Renal cortical epithelial cell (primary cell): ENCODE results near the gene SCYL2. TPM values are rescaled to one million over a fixed set of nuclear protein-coding genes. Genes with fewer than 3 reads are reported as not detected.
A peak's percentile ranks its signal among the peaks of the same experiment; 100 is the strongest.
"Not testable (repeated sequence)": the region's sequence is repeated elsewhere in the genome, so short reads cannot be mapped to it uniquely, and the experiment has no call there.

ENCODE experiments used
- DNase-seq: peaks from one replicate; pipeline ENCODE4 v3.0.0-alpha.2; 2011; ENCODE audit warnings: low read depth
- total RNA-seq: library from RNA; depleted of rRNA; stranded (reverse); fragments of >200 nt; gene quantifications from 2 replicates; pipeline ENCODE4 v1.2.3, GENCODE V29; 2014

Gene SCYL2
- total RNA-seq, 1 donor from 2014 or later: 66.1 TPM

DNA sequence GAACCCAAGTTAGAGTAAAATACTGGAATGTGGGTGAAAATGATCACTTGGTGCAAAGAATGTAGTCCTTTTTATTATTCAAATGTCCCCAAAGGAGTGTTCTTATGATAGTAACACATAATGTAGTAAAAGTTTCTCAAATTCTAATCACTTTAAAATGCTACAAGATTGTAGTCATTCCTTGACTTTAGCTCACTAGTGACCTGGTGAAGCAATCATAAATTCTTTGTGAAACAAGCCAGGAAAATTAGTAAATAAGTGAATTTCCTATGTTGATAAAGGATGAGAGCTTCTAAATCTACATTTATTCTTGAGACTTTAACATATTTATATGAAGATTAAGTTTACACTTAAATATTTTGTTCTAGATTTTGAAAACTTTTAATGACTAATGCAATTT lies 59.2 kb downstream of the SCYL2 start:
- no peak for DNase-seq

DNA sequence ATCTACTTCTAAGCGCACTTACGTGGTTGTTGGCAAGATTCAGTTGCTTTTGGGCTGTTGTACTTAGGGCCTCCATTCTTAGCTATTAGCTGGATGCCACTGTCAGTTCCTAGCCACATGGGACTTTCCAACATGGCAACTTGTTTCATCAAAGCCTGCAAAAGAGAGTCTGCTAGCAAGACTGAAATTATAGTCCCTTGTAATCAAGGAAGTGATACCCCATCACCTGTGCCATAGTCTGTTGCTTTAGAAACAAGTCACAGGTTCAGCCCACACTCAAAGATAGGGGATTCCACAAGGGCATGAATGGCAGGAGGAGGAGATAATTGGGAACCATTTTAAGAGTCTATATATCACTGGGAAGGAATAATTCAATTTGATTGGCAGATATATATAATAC lies 62.8 kb downstream of the SCYL2 start:
- DNase-seq: no peak

DNA sequence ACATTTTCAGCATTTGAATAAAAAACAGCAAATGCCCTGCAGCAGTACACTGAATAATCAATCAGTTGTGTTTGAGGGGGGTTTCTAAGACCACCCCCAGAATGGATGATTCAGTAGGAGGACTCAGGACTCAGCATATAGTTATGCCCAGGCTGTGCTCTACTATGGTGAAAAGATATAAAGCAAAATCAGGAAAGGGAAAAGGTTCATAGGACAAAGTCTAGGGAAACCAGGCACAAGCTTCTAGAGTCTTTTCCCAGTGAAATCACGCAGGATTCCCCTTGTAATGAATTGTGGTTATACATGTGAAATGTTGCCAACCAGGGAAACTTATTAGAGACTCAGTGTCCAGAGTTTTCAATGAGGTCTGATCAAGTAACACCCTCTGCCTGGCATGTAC lies 64.9 kb downstream of the SCYL2 start:
- no peak for DNase-seq

DNA sequence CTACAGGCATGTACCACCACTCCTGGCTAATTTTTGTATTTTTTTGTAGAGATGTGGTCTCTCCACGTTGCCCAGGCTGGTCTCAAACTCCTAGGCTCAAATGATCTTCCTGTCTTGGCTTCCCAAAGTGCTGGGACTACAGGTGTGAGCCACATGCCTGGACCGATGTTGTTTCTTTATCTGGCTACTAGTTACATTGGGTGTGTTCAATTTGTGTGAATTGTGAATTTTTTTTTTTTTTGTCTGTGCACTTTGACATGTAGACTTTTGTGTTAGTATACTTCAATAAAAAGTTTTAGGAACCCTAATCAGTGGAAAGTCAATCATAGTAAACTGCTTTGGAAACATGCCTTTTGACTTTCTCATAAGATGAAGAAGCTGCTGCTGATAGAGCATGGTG lies 65.9 kb downstream of the SCYL2 start:
- DNase-seq: no peak

DNA sequence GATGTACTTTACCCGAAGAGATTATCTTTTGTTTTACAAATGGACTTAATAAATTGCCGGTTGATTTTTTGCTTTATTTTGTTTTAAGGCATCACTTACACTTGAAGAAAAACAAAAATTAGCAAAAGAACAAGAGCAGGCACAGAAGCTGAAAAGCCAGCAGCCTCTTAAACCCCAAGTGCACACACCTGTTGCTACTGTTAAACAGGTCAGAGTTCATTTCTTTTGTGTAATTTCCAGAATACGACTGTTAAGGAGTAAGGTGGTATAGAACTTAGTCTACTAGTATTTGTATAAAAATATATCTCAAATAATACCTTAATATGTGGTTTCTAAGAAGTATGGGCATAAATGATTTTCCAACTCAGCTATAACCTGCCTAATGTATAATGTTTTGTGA lies 70.3 kb downstream of the SCYL2 start:
- no peak for DNase-seq

DNA sequence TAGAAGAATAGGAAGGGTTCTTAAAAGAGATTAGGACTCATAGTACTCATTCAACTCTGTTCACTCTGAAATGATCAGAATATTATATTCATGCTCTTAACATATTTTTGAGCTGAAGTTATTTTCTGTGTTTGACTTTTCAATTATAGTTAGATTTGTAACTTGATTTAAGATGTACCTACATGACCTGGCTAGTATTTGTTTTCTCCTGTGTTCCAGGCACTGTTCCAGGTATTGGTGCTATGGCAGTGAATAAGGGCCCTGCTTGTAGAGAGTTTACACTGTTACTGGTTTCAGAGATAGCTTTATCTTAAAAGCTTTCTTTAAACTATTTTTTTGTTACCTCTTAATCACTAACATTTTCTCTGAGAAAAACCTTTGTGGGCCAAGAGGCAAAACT lies 70.8 kb downstream of the SCYL2 start:
- no peak for DNase-seq

DNA sequence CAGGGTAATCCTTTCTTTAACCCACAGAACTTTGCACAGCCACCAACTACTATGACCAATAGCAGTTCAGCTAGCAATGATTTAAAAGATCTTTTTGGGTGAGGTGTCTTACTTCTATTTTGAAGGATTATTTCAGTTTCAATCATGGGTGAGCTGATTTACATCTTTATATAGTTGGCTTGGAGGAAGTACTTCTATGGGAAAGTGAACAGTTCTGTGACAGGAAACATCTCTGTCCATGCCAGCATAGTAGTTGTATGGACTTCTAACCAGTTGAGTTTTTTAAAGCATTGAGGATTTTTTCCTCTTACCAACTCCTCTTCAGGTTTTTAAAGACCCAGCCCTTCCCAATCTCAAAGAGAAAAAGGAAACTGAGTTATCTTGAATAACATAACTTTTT lies 72.1 kb downstream of the SCYL2 start:
- DNase-seq: no peak

DNA sequence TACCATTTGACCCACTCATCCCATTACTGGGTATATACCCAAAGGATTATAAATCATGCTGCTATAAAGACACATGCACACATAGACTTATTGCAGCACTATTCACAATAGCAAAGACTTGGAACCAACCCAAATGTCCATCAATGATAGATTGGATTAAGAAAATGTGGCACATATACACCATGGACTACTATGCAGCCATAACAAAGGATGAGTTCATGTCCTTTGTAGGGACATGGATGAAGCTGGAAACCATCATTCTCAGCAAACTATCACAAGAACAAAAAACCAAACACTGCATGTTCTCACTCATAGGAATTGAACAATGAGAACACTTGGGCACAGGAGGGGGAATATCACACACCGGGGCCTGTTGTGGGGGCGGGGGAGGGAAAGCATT lies 75.9 kb downstream of the SCYL2 start:
- DNase-seq: not testable (repeated sequence)

DNA sequence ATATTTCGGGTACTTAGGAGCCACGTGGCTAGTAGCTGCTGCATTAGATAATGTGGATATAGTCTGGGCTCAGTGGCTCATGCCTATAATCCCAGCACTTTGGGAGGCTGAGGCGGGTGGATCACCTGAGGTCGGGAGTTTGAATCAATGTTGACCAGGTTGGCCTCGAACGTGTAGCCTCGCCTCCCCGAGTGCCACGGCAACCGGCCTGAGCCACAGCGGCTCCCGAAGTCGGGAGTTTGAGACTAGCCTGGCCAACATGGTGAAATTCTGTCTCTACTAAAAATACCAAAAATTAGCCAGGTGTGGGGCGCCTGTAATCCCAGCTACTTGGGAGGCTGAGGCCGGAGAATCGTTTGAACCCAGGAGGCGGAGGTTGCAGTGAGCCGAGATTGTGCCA lies 77.4 kb downstream of the SCYL2 start:
- DNase-seq: not testable (repeated sequence)

DNA sequence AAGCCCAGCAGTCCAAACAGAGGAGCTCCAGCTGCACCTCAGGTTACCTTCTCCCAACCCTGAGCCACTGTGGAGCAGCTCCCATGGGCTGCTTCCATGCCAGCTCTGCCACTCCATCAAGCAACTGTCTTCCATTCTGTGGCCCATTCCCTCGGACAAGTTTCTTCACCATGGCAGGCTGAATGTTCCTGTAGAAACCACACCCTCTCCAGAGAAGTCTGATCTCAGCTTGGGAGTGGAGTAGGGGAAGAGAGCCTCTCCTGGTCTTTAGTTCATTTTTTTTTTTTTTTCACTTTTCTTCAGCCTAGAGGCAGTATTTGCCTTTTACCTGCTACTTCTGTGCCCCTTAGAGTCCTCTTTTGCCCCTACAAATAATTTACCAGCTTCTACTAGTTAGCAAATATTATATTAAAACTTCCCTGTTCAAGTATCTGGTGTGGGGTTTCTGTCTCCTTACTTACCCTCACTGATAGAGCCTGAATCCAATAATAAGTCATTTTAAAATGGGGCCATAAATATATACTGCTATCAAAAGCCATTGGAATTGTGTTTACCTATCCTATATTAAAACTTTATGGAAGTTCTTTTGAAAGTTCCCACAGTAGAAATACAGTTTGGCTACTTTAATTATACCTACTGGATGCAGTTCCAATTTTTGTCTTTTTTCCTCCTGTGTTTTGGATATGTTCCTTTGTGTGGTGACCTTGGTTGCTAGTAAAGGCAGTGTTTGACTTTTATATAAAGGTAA lies 78.2 kb downstream of the SCYL2 start:
- no peak for DNase-seq

DNA sequence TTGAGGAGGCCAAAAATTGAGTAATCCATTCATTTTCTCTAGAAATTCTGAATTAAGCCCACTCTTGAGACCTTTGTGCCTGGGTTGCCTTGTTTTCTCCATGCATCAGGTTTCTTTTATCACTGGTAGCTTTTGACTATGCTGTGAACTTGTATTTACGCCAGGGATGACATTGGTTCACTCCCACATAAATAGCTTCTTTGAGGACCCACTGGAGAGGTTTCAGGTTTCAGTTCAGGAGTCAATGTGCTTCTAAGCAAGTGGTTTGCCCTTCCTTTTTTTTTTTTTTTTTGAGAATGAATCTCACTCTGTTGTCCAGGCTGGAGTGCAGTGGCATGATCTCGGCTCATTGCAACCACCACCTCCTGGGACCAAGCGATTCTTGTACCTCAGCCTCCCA lies 79.7 kb downstream of the SCYL2 start:
- DNase-seq: no peak

DNA sequence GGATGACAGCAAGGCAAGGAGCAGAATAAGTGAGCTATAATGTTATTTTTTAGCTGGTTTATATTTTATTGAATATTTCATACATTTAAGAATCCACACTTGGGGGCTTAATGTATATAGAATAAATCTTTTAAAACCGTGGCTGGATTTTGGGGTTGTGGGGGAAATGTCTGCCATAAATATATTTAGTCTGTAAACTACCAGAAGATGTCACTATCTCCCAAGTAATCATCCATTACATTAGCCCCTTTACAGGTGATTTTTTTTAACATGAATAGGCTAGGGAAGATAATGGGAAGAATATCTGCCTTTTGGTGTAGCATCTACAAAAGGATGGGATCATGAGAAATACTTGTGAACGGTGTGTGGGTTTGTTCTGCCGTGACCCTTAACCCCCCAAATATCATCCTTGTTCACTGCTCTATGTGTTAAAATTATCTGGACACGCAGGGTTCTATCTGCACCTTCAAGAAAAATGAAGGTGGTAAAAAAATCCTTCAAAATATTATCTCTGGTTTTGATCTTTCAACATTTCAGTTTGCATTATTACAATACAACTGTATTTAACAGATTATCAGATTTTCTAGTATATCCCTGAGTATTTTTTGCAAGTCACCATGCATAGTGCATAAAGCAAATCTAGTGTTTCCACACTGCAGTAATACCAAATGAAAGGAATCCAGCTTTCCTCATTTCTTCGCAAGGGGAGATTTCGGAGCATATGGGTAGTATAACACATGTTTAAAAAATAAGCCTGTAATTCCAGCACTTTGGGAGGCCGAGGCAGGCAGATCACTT lies 81.9 kb downstream of the SCYL2 start:
- DNase-seq: peak; percentile 58

DNA sequence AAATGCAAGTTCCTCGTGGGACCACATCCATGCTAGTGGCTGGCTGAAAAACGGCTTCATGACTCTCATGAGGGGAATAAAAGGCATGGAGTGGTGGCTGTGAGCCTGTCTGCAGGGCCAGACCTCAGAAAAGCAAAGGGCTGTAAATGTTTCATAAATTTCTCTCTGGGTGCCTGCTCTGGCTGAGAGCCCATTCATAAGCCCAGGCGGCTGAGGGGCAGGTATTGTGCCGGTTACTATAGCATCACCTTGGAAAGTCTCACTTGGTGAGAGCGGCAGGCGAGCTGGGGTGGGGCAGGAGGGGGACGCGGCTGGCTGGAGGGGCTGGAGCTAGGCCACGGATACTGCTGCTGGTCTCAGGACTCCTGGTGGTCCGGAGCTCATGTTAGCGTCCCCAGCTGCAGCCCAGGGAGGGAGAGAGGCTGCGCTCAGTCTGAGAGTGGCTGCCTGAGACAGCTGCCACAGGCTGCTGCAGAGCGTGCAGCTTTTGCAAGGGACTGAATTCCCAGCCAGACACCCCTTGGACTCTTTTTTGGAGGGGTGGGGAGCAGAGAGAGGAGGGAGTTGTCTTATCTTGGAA lies 89.8 kb downstream of the SCYL2 start, which contains the start of gene SLC17A8:
Gene SLC17A8 (plus strand): TSS at position 431 of the 580 bp plus-strand sequence. CDS start 318 bp downstream, outside the sequence.
- DNase-seq: no peak

DNA sequence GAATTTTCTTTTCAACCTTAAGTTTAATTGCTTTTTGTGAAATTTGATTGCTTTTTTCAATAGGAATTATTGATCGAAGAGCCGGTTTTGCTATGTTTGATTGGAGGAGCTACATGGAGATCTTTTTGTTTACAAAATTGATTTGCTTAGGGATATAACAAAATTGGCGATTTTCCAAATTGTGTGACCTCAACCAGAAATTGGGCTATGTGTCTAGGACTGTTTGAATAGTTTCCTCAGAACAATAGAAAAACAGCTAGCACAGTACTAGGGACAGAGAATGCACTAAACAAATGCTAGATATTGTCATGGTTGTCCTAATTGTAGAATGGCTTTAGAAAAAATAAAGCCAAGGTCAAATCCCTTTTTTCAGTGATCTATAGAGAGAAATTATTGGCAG lies 92.3 kb downstream of the SCYL2 start:
- DNase-seq: no peak

DNA sequence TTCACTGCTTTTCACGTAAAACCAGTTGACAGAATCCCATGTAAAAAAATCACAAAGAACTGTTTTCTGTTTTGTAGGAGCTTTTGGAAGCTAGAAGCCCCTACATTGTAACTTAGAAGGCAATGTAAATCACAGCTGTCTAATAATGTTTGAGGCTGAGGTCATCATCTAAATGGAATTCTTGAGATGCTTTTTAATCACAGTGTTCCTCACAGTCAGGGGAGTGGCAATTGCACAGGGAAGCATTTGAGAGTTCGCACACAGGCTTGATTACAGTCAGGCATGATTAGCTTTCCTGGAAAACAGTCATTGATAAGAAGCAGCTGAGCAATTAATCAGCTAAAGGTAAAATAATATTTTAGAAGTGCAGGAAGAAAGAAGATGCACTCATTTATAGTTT lies 92.8 kb downstream of the SCYL2 start:
- DNase-seq: peak; percentile 74

DNA sequence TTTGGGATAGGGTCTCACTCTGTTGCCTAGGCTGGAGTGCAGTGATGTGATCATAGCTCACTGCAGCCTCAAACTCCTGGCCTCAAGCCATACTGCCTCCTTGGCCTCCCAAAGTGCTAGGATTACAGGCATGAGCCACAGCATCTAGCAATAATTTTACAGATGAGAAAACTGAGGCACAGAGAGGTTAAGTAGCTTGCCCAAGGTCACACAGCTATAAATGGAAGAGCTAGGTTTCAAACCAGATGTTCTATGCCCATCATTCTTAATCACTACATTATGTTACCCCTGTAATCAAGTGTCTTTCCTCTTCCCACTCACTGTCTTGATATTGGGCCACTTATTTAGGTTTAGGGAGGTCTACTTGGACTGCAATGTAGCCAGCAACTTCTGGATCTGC lies 93.5 kb downstream of the SCYL2 start:
- no peak for DNase-seq

DNA sequence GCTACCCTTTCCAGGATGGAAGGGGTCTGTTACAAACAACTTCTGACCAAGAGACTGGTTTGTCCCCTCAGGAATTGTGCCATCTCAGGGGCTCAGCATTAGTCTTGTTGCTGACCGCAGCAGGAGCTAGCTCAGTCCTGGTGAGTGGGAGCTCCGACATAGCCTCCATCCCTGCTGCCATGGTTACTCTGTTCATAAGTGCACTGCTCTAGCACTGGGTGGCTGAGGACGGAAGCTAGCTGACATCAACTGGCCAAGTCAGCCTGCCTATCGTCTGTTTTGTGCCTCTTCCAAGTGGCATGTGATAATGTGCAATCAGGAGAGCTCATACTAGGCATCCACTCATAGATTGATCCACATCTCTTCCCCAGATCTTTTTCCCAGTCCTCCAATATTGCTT lies 97.3 kb downstream of the SCYL2 start:
- no peak for DNase-seq

DNA sequence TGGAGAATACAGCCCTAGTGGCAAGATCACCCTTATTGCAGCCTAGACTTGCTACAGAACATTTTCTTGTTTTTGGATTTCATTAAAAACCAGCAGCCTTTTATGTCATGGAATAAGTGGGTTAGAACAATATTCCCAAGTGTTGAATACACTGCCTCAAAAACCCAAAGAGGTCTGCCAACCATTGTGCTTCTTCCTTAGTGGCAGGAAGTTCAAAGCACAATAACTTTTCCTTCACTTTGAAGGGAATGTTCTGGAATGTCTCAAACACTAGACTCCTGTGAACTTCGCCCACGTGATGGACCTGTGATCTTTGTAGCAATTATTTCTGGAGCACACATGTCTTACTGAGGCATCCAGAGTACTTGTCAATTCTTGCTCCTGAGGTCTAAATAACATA lies 98.4 kb downstream of the SCYL2 start:
- no peak for DNase-seq

DNA sequence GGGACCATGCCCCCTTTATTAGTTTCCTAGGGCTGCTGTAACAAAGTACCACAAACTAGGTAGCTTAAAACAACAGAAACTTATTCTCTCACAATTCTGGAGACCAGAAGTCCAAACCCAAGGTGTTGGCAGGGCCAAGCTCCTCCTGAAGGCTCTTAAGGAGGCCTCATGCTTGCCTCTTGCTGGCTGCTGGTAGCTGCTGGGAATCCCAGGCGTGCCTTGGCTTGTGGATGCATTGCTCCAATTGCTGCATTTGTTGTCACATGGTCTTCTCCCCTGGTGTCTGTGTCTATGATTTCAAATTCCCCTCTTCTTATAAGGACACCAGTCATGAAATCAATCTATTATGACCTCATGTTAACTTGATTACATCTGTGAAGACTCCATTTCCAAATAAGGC lies 101.1 kb downstream of the SCYL2 start:
- DNase-seq: no peak

DNA sequence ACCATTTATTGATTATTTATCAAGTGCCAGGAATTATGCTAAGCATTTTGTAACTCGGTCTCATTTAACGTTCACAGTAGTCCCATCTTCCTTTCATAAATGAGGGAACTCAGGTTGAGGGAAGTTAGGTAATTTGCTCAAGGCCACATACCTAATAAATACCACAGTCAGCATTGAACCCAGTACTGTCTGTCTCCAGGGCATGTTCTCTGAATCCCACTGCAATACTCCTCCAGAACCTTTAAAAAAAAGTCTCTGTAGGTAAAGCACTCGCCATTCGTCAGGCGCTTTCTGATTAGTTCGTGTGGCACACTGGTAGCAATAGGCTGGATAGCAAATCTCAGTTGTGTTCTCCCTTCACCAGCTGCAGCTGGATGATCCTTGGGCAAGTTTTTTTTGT lies 104.2 kb downstream of the SCYL2 start:
- DNase-seq: no peak

DNA sequence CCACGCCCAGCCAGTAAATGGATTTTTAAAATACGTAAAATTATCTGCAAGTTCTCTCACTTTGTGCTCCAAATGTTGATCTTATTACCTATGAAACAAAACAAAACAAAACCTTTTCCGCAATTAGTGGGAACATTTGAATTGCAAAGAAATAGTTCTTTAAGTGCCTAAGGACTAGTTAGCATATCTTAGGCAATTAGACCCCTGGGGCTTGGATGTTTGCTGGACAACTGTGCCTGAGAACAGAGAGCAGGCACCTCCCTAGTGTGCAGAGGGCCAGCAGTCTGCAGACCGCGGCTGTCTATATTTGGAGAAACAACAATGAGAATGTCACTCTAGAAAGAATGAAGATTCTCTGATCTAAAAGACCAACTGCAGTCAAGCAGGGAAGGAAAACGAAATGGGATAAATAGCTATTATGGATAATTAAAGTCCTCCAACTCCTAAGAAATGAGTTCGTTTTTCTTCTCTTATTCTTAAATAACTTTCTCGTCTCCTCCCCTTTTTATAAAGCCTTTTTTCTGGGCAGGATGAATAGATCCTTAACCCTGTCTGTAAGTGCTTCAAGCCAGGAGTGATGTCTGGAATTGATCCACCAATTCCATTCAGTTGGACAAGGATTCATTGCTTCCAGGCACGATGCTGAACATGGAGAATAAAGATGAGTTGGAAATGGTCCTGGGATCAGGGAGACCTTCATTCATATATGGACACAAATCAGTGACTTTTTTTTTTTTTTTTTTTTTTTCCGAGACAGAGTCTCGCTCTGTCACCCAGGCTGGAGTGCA lies 106.1 kb downstream of the SCYL2 start:
- DNase-seq: peak; percentile 76
